ENCODE results near the gene PAX2.
"Not testable (repeated sequence)": the region's sequence is repeated elsewhere in the genome, so short reads cannot be mapped to it uniquely, and the experiment has no call there.

The PAX2 gene

GRCh38 chr10:100744987-100745881 is at the start of gene PAX2:
Gene PAX2, plus strand, starts transcription at chr10:100745582. Its CDS starts 679 bp downstream, at chr10:100746261.
- DNase-seq (ENCODE audit: low read depth in 2 of 2), result no peak

- DNase-seq (ENCODE audit: low read depth in 2 of 2), result no peak
Observed at GRCh38 chr10:100696477-100696901, 48.9 kb upstream of the PAX2 start.

GRCh38 chr10:100697070-100697469 is 48.3 kb upstream of the PAX2 start:
- no peak for DNase-seq (ENCODE audit: low read depth in 2 of 2)

DNA sequence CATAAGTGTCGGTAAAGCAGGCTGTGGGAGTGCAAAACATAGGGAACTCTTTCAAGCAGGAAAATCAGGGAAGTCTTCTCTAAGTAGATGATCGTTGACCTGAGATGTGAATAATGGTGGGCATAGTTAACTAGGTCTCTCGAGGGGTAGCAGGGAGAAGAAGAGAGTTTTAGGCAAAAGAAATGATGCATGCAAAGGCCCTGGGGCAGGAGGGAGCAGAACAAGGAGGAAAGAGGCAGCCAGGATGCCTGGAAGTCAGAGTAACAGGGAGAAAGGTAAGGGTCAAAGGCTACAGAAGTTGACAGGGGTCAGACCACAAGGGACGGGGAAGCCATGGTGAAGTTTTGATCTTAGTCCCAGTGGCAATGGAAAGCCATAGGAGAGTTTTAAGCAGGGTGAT is 47.8 kb upstream of the PAX2 start:
- no peak for DNase-seq (ENCODE audit: low read depth in 2 of 2)

- DNase-seq (ENCODE audit: low read depth in 2 of 2), result not testable (repeated sequence)
Observed at GRCh38 chr10:100701704-100702103, 43.7 kb upstream of the PAX2 start.

DNA sequence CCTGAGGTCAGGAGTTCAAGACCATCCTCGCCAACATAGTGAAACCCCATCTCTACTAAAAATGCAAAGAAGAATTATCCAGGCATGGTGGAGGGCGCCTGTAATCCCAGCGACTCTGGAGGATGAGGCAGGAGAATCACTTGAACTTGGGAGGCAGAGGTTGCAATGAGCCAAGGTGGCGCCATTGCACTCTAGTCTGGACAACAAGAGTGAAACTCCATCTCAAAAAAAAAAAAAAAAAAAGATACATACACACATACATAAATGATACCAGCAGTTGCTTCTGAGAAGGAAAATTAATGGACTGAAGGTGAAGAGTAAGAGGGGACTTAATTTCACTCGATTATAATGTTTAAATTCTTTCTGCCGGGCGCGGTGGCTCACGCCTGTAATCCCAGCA is 40.2 kb upstream of the PAX2 start:
- no peak for DNase-seq (ENCODE audit: low read depth in 2 of 2)

DNA sequence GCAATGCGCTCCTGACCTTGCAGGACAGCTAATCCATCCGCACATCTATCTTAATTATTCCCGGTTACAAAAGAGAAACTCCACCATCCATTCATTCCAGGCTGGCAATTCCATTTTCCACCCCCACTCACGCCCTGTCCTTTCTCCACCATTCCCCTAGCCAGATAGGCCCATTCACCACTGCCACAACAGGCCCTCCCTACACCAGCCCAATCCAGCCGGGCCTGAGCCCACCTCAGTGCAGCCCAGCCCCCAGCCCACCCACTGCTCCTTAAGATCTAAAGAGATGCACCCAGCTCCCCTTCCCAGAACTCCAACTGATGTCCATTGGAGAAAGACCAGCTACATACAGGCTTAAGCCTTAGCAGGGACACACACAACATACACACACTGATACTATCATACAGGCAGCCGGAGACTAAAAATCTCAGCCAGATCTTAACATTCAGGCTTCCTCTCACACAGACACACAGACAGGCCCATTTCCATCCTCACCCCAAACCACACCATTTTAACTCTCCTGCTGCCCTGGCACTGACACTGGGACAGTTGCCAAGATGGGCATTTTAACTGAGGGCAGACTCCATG is 38.0 kb upstream of the PAX2 start:
- DNase-seq (ENCODE audit: low read depth in 2 of 2), result no peak

GRCh38 chr10:100709146-100710082 is 36.0 kb upstream of the PAX2 start:
- no peak for DNase-seq (ENCODE audit: low read depth in 2 of 2)

DNA sequence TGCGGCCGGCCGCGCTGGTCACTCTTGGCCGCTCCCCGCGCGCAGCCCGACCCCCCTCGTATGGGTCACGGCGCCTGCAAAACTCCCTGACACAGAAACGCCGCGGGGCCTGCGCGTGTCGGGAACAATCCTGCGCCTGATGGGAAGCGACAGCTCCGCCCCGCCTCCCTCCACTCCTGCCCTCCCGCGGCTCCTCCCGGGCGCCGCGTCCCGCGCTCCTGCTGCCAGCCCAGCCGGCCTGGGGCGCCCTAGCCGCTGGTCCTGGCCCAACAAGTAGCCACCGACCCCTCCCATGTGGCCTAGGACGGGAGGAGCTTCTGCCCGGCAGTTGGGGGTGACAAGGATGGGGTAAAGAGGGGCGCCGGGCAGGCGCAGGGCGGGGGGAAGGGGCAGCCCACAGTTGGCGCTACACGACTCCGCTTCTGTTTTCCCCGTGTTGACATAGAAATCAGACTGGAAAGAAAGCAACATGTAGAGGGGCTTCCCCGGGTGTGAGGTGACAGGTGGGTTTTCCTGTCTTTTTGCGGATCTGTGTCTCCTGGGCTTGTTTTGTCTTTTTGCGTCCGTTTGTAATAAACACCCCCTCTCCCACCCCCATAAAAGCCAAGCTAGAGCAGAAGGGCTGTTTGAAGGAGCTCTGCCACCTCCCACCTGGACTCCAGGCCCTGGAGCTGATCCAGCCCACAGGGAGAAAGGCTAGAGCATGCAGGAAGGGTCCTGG is 35.1 kb upstream of the PAX2 start:
- DNase-seq (ENCODE audit: low read depth in 2 of 2), result no peak

DNA sequence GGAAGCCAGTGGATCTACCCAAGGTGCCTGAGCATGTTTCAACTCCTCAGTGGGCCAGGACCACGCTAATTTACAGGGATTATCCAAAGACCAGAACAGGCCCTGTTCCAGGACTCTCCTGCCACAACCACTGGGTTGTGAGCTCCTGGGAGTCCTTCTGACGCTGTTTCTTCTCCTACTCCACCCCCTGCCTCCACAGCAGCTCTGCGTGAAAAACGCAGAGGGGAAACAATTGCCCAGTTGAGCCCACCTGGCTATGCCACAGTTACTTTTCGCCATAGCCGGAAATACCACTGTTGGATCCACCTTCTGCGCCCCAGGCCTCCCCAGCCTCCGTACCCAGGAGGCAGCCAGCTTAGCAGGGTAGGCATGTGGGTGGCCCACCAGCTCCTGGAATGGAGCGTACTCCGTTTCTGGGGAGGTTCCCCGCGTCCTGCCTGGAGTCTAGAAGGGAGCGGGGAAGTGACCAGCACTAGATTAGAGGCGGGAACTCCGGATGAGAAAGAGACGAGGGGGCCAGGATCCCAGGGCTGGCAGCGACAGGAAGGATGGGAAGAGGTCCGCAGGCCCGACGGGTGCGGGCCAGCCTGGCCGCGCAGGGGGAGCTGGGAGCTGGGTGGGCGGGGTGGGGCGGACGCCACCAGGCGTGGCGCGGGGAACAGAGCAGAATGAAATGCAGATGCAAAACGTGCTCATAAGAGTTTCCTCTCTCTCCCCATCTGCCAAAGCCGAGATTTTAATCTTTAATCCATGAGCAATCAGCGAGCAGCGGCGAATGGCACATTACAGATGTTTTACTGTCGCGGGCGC is 32.1 kb upstream of the PAX2 start:
- no peak for DNase-seq (ENCODE audit: low read depth in 2 of 2)

GRCh38 chr10:100713859-100714565 is 31.4 kb upstream of the PAX2 start:
- DNase-seq (ENCODE audit: low read depth in 2 of 2), result no peak

DNA sequence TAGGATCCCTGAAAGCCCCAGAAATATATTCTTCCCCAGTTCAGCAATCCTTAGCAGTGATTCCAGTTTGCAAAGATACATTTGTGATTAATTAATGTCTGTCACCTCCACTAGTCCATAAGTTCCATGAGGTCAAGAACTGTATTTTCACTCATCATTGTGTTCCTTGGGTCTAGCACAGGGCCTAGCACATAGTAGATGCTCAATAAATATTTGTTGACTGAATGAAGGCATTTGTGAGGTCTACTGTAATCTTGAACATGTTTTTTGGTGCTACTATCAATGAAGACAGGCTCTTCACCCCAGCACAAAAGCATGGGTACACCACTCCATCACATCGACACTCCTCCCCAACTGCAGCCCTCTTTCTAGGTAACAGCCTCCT is 30.8 kb upstream of the PAX2 start:
- DNase-seq (ENCODE audit: low read depth in 2 of 2), result no peak

DNA sequence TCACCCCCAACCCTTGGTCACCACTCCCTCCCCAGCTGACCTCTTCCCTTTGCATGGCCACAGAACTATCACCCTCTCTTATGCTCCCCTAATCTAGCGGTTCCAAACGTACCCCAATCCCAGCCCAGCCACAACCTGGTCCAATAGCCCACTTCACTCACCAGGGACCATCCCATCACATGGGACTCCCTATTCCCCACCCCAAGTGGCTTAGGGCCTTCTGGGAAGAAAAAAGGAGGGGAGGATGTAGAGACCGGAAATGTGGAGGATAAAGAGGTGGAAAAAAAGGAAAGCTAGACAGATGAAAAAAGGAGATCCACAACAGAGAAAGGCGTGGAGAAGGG is 30.3 kb upstream of the PAX2 start:
- DNase-seq (ENCODE audit: low read depth in 2 of 2), result no peak

DNA sequence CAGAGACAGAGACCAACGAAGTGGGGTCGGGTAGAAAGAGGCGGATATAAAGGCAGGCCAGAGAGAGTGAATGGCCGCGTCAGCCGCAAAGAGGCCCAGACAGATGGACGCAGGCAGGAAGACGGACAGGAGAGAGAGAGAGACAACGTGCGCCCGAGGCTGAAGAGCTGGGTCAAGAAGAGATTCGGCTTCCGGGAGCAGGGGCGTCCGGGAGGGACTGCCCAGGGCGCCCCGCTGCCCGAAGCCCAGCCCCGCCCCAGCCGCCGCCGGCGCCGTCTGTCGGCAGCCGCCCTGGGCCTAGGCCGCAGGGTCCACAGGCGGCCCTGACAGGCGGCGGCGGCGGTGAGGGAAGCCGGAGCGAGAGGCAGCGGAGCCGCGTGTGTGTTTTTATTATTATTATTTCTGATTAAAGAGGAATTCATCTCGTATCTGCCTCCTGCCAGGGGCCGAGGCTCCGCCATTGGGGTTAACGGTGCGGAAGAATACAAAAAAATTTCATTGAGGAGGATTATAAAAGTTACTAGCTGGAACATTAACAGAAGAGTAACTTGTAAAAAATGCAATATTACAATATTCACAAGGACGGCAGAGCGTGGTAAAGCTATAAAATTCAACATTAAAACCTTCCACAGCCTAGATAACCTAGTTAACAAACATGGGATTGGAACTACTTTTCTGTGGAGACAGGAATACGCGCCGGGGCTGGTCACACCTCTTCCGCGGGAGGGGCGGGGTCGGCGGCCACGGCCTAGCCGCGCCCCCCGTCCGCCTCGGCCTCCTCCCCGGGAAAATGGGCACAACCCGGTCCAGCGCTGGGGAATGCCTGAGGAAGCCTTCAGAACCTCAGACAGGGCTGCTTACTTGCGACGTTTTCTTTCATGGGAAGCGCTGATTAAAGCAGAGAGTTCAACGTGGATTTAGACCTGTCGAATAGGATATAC is 29.7 kb upstream of the PAX2 start:
- DNase-seq (ENCODE audit: low read depth in 2 of 2), result no peak

DNA sequence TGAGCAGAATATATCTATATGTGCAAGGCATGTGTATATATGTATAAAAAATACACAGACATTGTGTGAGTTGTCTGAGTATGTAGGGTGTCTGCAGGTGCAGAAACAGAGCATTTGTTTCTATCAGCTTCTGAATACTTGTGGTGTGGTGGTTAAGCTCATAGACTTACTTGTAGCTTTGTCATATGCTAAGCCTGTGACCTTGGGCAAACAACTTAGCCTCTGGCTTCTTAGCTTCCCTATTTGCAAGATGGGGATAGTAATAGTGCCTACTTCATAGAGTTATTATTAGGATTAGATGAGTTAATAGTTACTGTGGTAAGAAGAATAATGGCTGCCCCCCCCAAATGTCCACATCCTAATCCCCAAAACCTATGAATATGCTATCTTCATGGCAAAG is 28.2 kb upstream of the PAX2 start:
- no peak for DNase-seq (ENCODE audit: low read depth in 2 of 2)

DNA sequence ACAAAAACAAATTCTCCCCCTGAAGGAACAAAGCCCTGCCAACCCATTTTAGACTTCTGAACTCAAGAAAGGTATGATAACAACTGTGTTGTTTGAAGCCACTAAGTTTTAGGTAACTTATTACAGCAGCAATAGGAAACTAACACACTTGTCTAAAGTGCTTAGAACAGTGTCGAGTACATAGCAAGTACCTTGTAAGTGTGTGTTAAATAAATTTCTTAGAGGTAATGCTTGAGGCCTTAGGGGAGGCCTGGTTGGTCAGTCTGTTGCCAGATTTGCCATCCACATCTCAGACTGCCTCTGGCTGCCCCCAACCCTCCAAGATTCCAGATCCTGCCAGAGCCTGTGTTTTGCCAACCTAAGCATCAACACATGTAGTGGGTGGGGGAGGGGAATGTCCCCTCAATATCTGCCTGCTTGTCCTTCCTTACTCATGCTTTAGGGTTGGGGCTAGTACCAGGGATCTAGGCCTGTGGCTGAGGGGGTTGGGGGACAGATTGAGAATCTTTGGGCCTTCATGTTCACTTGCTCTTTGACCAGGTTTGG is 27.1 kb upstream of the PAX2 start:
- no peak for DNase-seq (ENCODE audit: low read depth in 2 of 2)

GRCh38 chr10:100723180-100723579 is 22.2 kb upstream of the PAX2 start:
- DNase-seq (ENCODE audit: low read depth in 2 of 2), result no peak

- no peak for DNase-seq (ENCODE audit: low read depth in 2 of 2)
Observed at GRCh38 chr10:100723770-100724530, 21.4 kb upstream of the PAX2 start.
